ENCODE data around the gene PDE4B. TPM values are rescaled to one million over a fixed set of nuclear protein-coding genes. Genes with fewer than 3 reads are reported as not detected.
A peak's percentile ranks its signal among the peaks of the same experiment; 100 is the strongest.

Gene PDE4B
- total RNA-seq, 4 donors from 2014 or later, result 5.2 to 16.6 (median 9.6) TPM

GRCh38 chr1:66253330-66253921 is 460.7 kb downstream of the PDE4B start:
- 0% methylated on average over 1 of the region's 1 CpG for WGBS, 2 donors
- no peak overlapping the region for H3K4me3 ChIP-seq
- DNase-seq (ENCODE audit: low spot score in 2 of 2), result peak in 1 of 2 donors; percentile 59
- no peaks in the 10 kb centered on the region for H3K36me3 ChIP-seq
- no peaks in the 10 kb centered on the region for H3K9me3 ChIP-seq
- H3K27me3 ChIP-seq, result no peaks in the 10 kb centered on the region
- H3K27ac ChIP-seq, result no peak overlapping the region
- no peak for TF ChIP-seq POLR2A (IDR thresholded peaks at IDR 0.05)
- peak in 1 of 2 donors; percentile 54 for TF ChIP-seq EP300 (IDR thresholded peaks at IDR 0.05)
- TF ChIP-seq CTCF (IDR thresholded peaks at IDR 0.05), result peak; percentile 63 to 83 (median 83)
- H3K4me1 ChIP-seq, result peaks cover 0 to 13% (median 3%) of the 10 kb centered on the region in 4 donors

GRCh38 chr1:66254785-66255184 is 462.1 kb downstream of the PDE4B start:
- H3K27ac ChIP-seq, result no peak overlapping the region
- no peaks in the 10 kb centered on the region for H3K9me3 ChIP-seq
- TF ChIP-seq POLR2A (IDR thresholded peaks at IDR 0.05), result no peak
- TF ChIP-seq EP300 (IDR thresholded peaks at IDR 0.05), result no peak
- no peak for TF ChIP-seq CTCF (IDR thresholded peaks at IDR 0.05)
- no peak for DNase-seq (ENCODE audit: low spot score in 2 of 2)
- H3K27me3 ChIP-seq, result no peaks in the 10 kb centered on the region
- no peaks in the 10 kb centered on the region for H3K36me3 ChIP-seq
- no peak overlapping the region for H3K4me3 ChIP-seq
- WGBS, 2 donors, result 98 to 100% methylated on average over 1 of the region's 1 CpG
- H3K4me1 ChIP-seq, result peaks cover 0 to 6% (median 0%) of the 10 kb centered on the region in 4 donors

- DNase-seq (ENCODE audit: low spot score in 2 of 2), result no peak
- Histone ChIP-seq H3K4me3 (no peak overlapping the region), H3K36me3 (no peaks in the 10 kb centered on the region), H3K9me3 (no peaks in the 10 kb centered on the region), H3K4me1 (peaks cover 0 to 6% (median 0%) of the 10 kb centered on the region in 4 donors), H3K27ac (no peak overlapping the region), H3K27me3 (no peaks in the 10 kb centered on the region)
- TF ChIP-seq CTCF (IDR thresholded peaks at IDR 0.05) (no peak), POLR2A (IDR thresholded peaks at IDR 0.05) (no peak), EP300 (IDR thresholded peaks at IDR 0.05) (no peak)
- WGBS, 2 donors, result 73 to 97% methylated on average over 5 of the region's 5 CpGs
These were observed 464.2 kb downstream of the PDE4B start for GRCh38 chr1:66256629-66257572.

GRCh38 chr1:66258404-66259105 is 465.9 kb downstream of the PDE4B start:
- H3K4me1 ChIP-seq, result peaks cover 0 to 5% (median 0%) of the 10 kb centered on the region in 4 donors
- no peaks in the 10 kb centered on the region for H3K36me3 ChIP-seq
- H3K27me3 ChIP-seq, result no peaks in the 10 kb centered on the region
- H3K27ac ChIP-seq, result peak overlapping the region in 1 of 4 donors; percentile 33
- H3K9me3 ChIP-seq, result no peaks in the 10 kb centered on the region
- DNase-seq (ENCODE audit: low spot score in 2 of 2), result no peak
- TF ChIP-seq POLR2A (IDR thresholded peaks at IDR 0.05) (no peak), EP300 (IDR thresholded peaks at IDR 0.05) (no peak), CTCF (IDR thresholded peaks at IDR 0.05) (no peak)
- no peak overlapping the region for H3K4me3 ChIP-seq
- WGBS, 2 donors, result 41 to 43% methylated on average over 4 of the region's 4 CpGs
